Glutamatergic neuron (in vitro differentiated cells): Measurements from ENCODE around the gene LIM2. TPM values are rescaled to one million over a fixed set of nuclear protein-coding genes. Genes with fewer than 3 reads are reported as not detected.

Source experiments
- DNase-seq: peaks from one replicate; pipeline ENCODE4 v3.0.0; 2022
- H3K27ac Mint-ChIP-seq: one replicate; pipeline ENCODE4 v1.8.0; 2020; ENCODE audit warnings: mild to moderate bottlenecking, mixed read lengths, inconsistent platforms; ENCODE audit not compliant: unreplicated experiment
- H3K27me3 Mint-ChIP-seq: one replicate; pipeline ENCODE4 v1.8.0; 2020; ENCODE audit warnings: mild to moderate bottlenecking, moderate library complexity, mixed read lengths, inconsistent platforms; ENCODE audit not compliant: unreplicated experiment
- H3K36me3 Mint-ChIP-seq: one replicate; pipeline ENCODE4 v1.8.0; 2020; ENCODE audit warnings: mild to moderate bottlenecking, mixed read lengths, inconsistent platforms; ENCODE audit not compliant: unreplicated experiment
- H3K4me1 Mint-ChIP-seq: one replicate; pipeline ENCODE4 v1.8.0; 2020; ENCODE audit warnings: mild to moderate bottlenecking, low read depth, mixed read lengths, inconsistent platforms; ENCODE audit not compliant: unreplicated experiment
- H3K4me3 Mint-ChIP-seq: one replicate; pipeline ENCODE4 v1.8.0; 2020; ENCODE audit warnings: mild to moderate bottlenecking, mixed read lengths, inconsistent platforms; ENCODE audit not compliant: unreplicated experiment
- H3K9me3 Mint-ChIP-seq: one replicate; pipeline ENCODE4 v1.8.0; 2020; ENCODE audit warnings: mild to moderate bottlenecking, moderate library complexity, mixed read lengths, inconsistent platforms; ENCODE audit not compliant: unreplicated experiment
- CTCF ChIP-seq: fragments of 200-600 bp; sonication (generic); IDR thresholded peaks from one replicate; pipeline ENCODE4 v1.5.0; 2021; ENCODE audit not compliant: partially characterized antibody, unreplicated experiment
- total RNA-seq: library from RNA; stranded (reverse); fragmentation: NEBNext Ultra II Directional; extraction: Animal tissue kit (Norgen Biotek cat#: 25700); gene quantifications from one replicate; pipeline ENCODE4 v1.2.1, GENCODE V29; 2021; ENCODE audit not compliant: unreplicated experiment

Gene LIM2
- total RNA-seq, 1 donor from 2014 or later, result not detected

GRCh38 chr19:51339687-51340656, 47.8 kb downstream of the LIM2 start:
- H3K27me3 Mint-ChIP-seq, result peaks cover 13% of the 10 kb centered on the region

GRCh38 chr19:51339313-51339686, 48.5 kb downstream of the LIM2 start:
- peaks cover 3% of the 10 kb centered on the region for H3K4me1 Mint-ChIP-seq
- H3K27ac Mint-ChIP-seq, result peak overlapping the region; percentile 85
- TF ChIP-seq CTCF, result no peak
- peaks cover 11% of the 10 kb centered on the region for H3K27me3 Mint-ChIP-seq
- H3K9me3 Mint-ChIP-seq, result peaks cover 4% of the 10 kb centered on the region
- H3K36me3 Mint-ChIP-seq, result no peaks in the 10 kb centered on the region
- DNase-seq, result no peak
- peak overlapping the region; percentile 99 for H3K4me3 Mint-ChIP-seq

More at GRCh38 chr19:51339687-51340656, 47.8 kb downstream of the LIM2 start:
- H3K4me1 Mint-ChIP-seq, result peaks cover 3% of the 10 kb centered on the region
- peak overlapping the region; percentile 99 for H3K4me3 Mint-ChIP-seq
- H3K36me3 Mint-ChIP-seq, result no peaks in the 10 kb centered on the region
- peak overlapping the region; percentile 85 for H3K27ac Mint-ChIP-seq
- H3K9me3 Mint-ChIP-seq, result peaks cover 4% of the 10 kb centered on the region
- TF ChIP-seq CTCF, result peak; percentile 37
- peak; percentile 99 for DNase-seq

GRCh38 chr19:51338563-51339312, 49.0 kb downstream of the LIM2 start:
- DNase-seq, result peak; percentile 93
- H3K27me3 Mint-ChIP-seq, result peaks cover 11% of the 10 kb centered on the region
- no peaks in the 10 kb centered on the region for H3K36me3 Mint-ChIP-seq
- TF ChIP-seq CTCF, result peak; percentile 95
- H3K27ac Mint-ChIP-seq, result no peak overlapping the region
- H3K4me3 Mint-ChIP-seq, result peak overlapping the region; percentile 99
- peaks cover 4% of the 10 kb centered on the region for H3K9me3 Mint-ChIP-seq
- peaks cover 3% of the 10 kb centered on the region for H3K4me1 Mint-ChIP-seq

GRCh38 chr19:51337861-51338562, 49.8 kb downstream of the LIM2 start:
- DNase-seq, result no peak
- Mint-ChIP-seq H3K27ac (no peak overlapping the region), H3K27me3 (peaks cover 11% of the 10 kb centered on the region), H3K4me1 (peaks cover 3% of the 10 kb centered on the region), H3K36me3 (no peaks in the 10 kb centered on the region), H3K9me3 (peaks cover 4% of the 10 kb centered on the region), H3K4me3 (peak overlapping the region; percentile 76)
- no peak for TF ChIP-seq CTCF
